Hepatocyte (in vitro differentiated cells): Measurements from ENCODE around the gene MACF1. TPM values are rescaled to one million over a fixed set of nuclear protein-coding genes. Genes with fewer than 3 reads are reported as not detected.

ENCODE experiments used
- DNase-seq: peaks from one replicate; pipeline ENCODE4 v3.0.0-alpha.2; 2016; ENCODE audit warnings: low spot score
- H2AFZ ChIP-seq: fragments of 200-600 bp; sonication (generic); 2 replicates; pipeline ENCODE4 v1.6.0; 2016; ENCODE audit warnings: antibody characterized with exemption, mild to moderate bottlenecking
- H3K27ac ChIP-seq: fragments of 200-600 bp; sonication (generic); 2 replicates; pipeline ENCODE4 v1.5.1; 2016; ENCODE audit warnings: mild to moderate bottlenecking
- H3K27me3 ChIP-seq: fragments of 200-600 bp; sonication (generic); 2 replicates; pipeline ENCODE4 v1.6.1; 2016
- H3K36me3 ChIP-seq: fragments of 200-600 bp; sonication (generic); replicated peaks from 2 replicates; pipeline ENCODE4 v1.5.1; 2016; ENCODE audit warnings: low read depth; ENCODE audit not compliant: insufficient read depth
- H3K4me1 ChIP-seq: fragments of 200-600 bp; sonication (generic); 2 replicates; pipeline ENCODE4 v1.5.1; 2016; ENCODE audit warnings: mild to moderate bottlenecking, moderate library complexity; ENCODE audit not compliant: insufficient read depth
- H3K4me2 ChIP-seq: fragments of 200-600 bp; sonication (generic); 2 replicates; pipeline ENCODE4 v1.6.0; 2016
- H3K4me3 ChIP-seq: fragments of 200-600 bp; sonication (generic); 2 replicates; pipeline ENCODE4 v1.5.1; 2016; ENCODE audit warnings: mild to moderate bottlenecking
- H3K79me2 ChIP-seq: fragments of 200-600 bp; sonication (generic); 2 replicates; pipeline ENCODE4 v1.6.0; 2017; ENCODE audit warnings: mild to moderate bottlenecking
- H3K9me2 ChIP-seq: fragments of 200-600 bp; sonication (generic); replicated peaks from 2 replicates; pipeline ENCODE4 v1.6.0; 2017; ENCODE audit warnings: mild to moderate bottlenecking; ENCODE audit not compliant: insufficient read depth
- H3K9me3 ChIP-seq: fragments of 200-600 bp; sonication (generic); 2 replicates; pipeline ENCODE4 v1.5.1; 2016; ENCODE audit warnings: low read depth, mild to moderate bottlenecking
- H4K20me1 ChIP-seq: fragments of 200-600 bp; sonication (generic); 2 replicates; pipeline ENCODE4 v1.6.0; 2016; ENCODE audit warnings: mild to moderate bottlenecking; ENCODE audit not compliant: insufficient read depth, poor library complexity, severe bottlenecking
- EZH2 ChIP-seq: fragments of 200-600 bp; sonication (generic); IDR thresholded peaks from 2 replicates; pipeline ENCODE4 v1.6.1; 2016; ENCODE audit warnings: antibody characterized with exemption, mild to moderate bottlenecking, borderline replicate concordance
- EZH2phosphoT487 ChIP-seq: fragments of 200-600 bp; sonication (generic); IDR thresholded peaks from one replicate; pipeline ENCODE4 v1.6.1; 2018; ENCODE audit warnings: antibody characterized with exemption, mild to moderate bottlenecking, low read depth, moderate library complexity; ENCODE audit not compliant: unreplicated experiment, severe bottlenecking
- WGBS: methylation state at CpG from one replicate; pipeline ENCODE4 v1.1.6; 2016; ENCODE audit warnings: low lambda C conversion rate; ENCODE audit errors: missing lambda C conversion rate; 5-methylcytosine and 5-hydroxymethylcytosine counted together
- polyA plus RNA-seq: library from polyadenylated mRNA; unstranded; fragments of >200 nt; fragmentation: Nextera tagmentation; extraction: Ambion mirVana; gene quantifications from 2 replicates; pipeline ENCODE4 v1.2.1, GENCODE V29; 2016
- total RNA-seq: library from RNA; depleted of rRNA; stranded (reverse); fragments of >200 nt; gene quantifications from 2 replicates; pipeline ENCODE4 v1.2.3, GENCODE V29; 2014
- TF ChIP-seq, protein P1 (sequence below): fragments of 200-600 bp; sonication (generic); IDR thresholded peaks from 2 replicates; pipeline ENCODE4 v1.5.1; 2016; ENCODE audit warnings: antibody characterized with exemption, mild to moderate bottlenecking; ENCODE audit not compliant: poor library complexity

The MACF1 gene
- total and polyA plus RNA-seq, 2 experiments from 2014 or later: 47.1 to 136 TPM

- no peaks in the 10 kb centered on the region for H3K36me3 ChIP-seq
- 88% methylated on average over 4 of the region's 4 CpGs for WGBS
Measured at GRCh38 chr1:39528082-39528481, 323.6 kb downstream of the MACF1 start.

DNA sequence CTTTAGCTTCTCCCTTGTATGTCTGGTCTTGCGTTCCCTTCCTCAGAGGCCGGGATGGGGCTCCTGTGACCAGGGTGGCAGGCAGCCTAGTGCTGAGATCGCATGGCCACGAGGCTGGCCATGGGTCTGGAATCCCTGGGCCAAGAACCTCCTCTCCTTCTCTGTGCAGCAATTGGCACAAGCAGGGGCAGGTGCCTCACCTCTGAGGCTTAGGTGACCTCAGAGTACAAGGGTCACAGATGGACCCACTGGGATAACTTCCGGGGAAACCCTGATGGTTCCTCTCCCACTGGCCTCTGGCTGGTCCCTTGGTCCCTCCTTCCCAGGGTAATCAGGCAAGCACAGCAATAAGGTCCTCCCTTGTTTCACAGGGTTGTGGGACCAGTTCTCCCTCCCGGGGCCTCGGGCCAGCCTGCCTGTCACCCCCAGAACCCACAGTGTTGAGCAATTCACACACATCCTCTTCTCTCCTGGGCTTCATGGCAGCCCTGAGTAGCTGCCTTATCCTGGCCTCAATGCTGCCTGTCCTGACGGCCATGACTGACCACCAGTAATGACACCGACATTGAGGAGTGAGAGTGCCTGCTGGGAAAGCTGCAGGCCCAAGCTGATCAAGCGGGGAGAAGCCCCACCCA, 325.5 kb downstream of the MACF1 start:
- H3K27ac ChIP-seq: no peak overlapping the region
- no peaks in the 10 kb centered on the region for H3K36me3 ChIP-seq
- H2AFZ ChIP-seq: no peak overlapping the region
- WGBS: 94% methylated on average over 10 of the region's 10 CpGs
- no peak for DNase-seq
- TF ChIP-seq, protein P1, sequence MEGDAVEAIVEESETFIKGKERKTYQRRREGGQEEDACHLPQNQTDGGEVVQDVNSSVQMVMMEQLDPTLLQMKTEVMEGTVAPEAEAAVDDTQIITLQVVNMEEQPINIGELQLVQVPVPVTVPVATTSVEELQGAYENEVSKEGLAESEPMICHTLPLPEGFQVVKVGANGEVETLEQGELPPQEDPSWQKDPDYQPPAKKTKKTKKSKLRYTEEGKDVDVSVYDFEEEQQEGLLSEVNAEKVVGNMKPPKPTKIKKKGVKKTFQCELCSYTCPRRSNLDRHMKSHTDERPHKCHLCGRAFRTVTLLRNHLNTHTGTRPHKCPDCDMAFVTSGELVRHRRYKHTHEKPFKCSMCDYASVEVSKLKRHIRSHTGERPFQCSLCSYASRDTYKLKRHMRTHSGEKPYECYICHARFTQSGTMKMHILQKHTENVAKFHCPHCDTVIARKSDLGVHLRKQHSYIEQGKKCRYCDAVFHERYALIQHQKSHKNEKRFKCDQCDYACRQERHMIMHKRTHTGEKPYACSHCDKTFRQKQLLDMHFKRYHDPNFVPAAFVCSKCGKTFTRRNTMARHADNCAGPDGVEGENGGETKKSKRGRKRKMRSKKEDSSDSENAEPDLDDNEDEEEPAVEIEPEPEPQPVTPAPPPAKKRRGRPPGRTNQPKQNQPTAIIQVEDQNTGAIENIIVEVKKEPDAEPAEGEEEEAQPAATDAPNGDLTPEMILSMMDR: no peak
- TF ChIP-seq EZH2phosphoT487: no peak
- no peak for TF ChIP-seq EZH2
- no peaks in the 10 kb centered on the region for H3K9me2 ChIP-seq
- no peaks in the 10 kb centered on the region for H3K9me3 ChIP-seq
- H3K27me3 ChIP-seq: no peaks in the 10 kb centered on the region
- H3K4me1 ChIP-seq: no peaks in the 10 kb centered on the region
- H3K4me2 ChIP-seq: no peak overlapping the region
- H3K4me3 ChIP-seq: no peak overlapping the region
- H4K20me1 ChIP-seq: no peaks in the 10 kb centered on the region
- H3K79me2 ChIP-seq: no peaks in the 10 kb centered on the region

More at GRCh38 chr1:39528082-39528481, 323.6 kb downstream of the MACF1 start:
- no peaks in the 10 kb centered on the region for H3K9me2 ChIP-seq
- no peak overlapping the region for H3K27ac ChIP-seq
- no peaks in the 10 kb centered on the region for H3K4me1 ChIP-seq
- no peak overlapping the region for H3K4me3 ChIP-seq
- no peaks in the 10 kb centered on the region for H4K20me1 ChIP-seq
- no peak overlapping the region for H2AFZ ChIP-seq
- no peak overlapping the region for H3K4me2 ChIP-seq
- no peak for TF ChIP-seq EZH2phosphoT487
- TF ChIP-seq, protein P1: no peak
- no peak for TF ChIP-seq EZH2
- no peaks in the 10 kb centered on the region for H3K79me2 ChIP-seq
- H3K9me3 ChIP-seq: no peaks in the 10 kb centered on the region
- DNase-seq: no peak
- no peaks in the 10 kb centered on the region for H3K27me3 ChIP-seq

GRCh38 chr1:39531526-39531925, 327.0 kb downstream of the MACF1 start:
- no peak for DNase-seq
- Histone ChIP-seq H4K20me1 (no peaks in the 10 kb centered on the region), H3K36me3 (no peaks in the 10 kb centered on the region), H3K4me2 (no peak overlapping the region), H3K9me3 (no peaks in the 10 kb centered on the region), H3K4me3 (no peak overlapping the region), H2AFZ (no peak overlapping the region), H3K79me2 (no peaks in the 10 kb centered on the region), H3K9me2 (no peaks in the 10 kb centered on the region), H3K27ac (no peak overlapping the region), H3K27me3 (no peaks in the 10 kb centered on the region), H3K4me1 (no peaks in the 10 kb centered on the region)
- TF ChIP-seq, protein P1: no peak
- TF ChIP-seq EZH2phosphoT487 (no peak), EZH2 (no peak)
- WGBS: 91% methylated on average over 4 of the region's 4 CpGs
